Gastrocnemius medialis (tissue), 4 donors: Measurements from ENCODE around the gene PPFIA2. TPM values are rescaled to one million over a fixed set of nuclear protein-coding genes. Genes with fewer than 3 reads are reported as not detected.

Source experiments
- ATAC-seq, 2 donors: fragments of 150-250 bp; one replicate each; pipeline ENCODE4 v1.9.1; 2016
- DNase-seq, 2 donors: peaks; one replicate each; pipeline ENCODE4 v3.0.0-alpha.2; 2019
- H3K27ac ChIP-seq, 4 donors: fragments of 200-600 bp; sonication (generic); 1 replicate in 1 of 4; 2 replicates in 3 of 4; pipeline ENCODE4 v1.5.1; 2016 to 2018; ENCODE audit warnings: mild to moderate bottlenecking in 2 of 4, moderate library complexity in 1 of 4
- H3K27me3 ChIP-seq, 3 donors: fragments of 200-600 bp; sonication (generic) in 2 of 3; 1 replicate in 1 of 3; 2 replicates in 2 of 3; pipeline versions ENCODE4 v1.5.1 to v1.6.0; 2016 to 2019; ENCODE audit warnings: mild to moderate bottlenecking in 1 of 3, moderate library complexity in 1 of 3
- H3K36me3 ChIP-seq, 2 donors: fragments of 200-600 bp; sonication (generic) in 1 of 2; one replicate each; pipeline ENCODE4 v1.5.1; 2017 to 2018
- H3K4me1 ChIP-seq, 2 donors: fragments of 200-600 bp; sonication (generic) in 1 of 2; one replicate each; pipeline ENCODE4 v1.5.1; 2016 to 2017; ENCODE audit warnings: mild to moderate bottlenecking in 2 of 2
- H3K4me3 ChIP-seq, 4 donors: fragments of 200-600 bp; sonication (generic) in 3 of 4; 1 replicate in 1 of 4; 2 replicates in 3 of 4; pipeline ENCODE4 v1.5.1; 2016 to 2019; ENCODE audit warnings: mild to moderate bottlenecking in 2 of 4
- H3K9me3 ChIP-seq, 3 donors: fragments of 200-600 bp; sonication (generic) in 2 of 3; 1 replicate in 1 of 3; 2 replicates in 2 of 3; pipeline ENCODE4 v1.5.1; 2016 to 2019
- CTCF ChIP-seq, 5 experiments: fragments of 450-650 bp in 3 of 5; fragments of 200-600 bp in 2 of 5; sonication (generic) in 2 of 5; IDR thresholded peaks in 4 of 5; conservative IDR thresholded peaks in 1 of 5; 1 replicate in 4 of 5; 2 replicates in 1 of 5; pipeline ENCODE4 v1.5.1; 2016 to 2019; ENCODE audit warnings: antibody characterized with exemption in 5 of 5, mild to moderate bottlenecking in 3 of 5, moderate library complexity in 3 of 5
- POLR2A ChIP-seq, 2 donors: fragments of 450-650 bp; IDR thresholded peaks; one replicate each; pipeline ENCODE4 v1.6.1; 2017; ENCODE audit warnings: antibody characterized with exemption in 2 of 2, mild to moderate bottlenecking in 2 of 2, moderate library complexity in 2 of 2
- in situ Hi-C, 4 donors: fragments of 200-750 bp; cut with MboI; loops; one replicate each; pipeline versions ENCODE4 v1.15.0 to v1.8.0; 2017; ENCODE audit warnings: low sequenced_read_pairs in 4 of 4
- intact Hi-C: fragments of 100-400 bp; cut with DNase I; formaldehyde crosslinking; loops from one replicate; pipeline ENCODE4 v1.15.1; 2023; ENCODE audit warnings: low total_unique reads
- total RNA-seq, 4 donors: library from RNA; depleted of rRNA; stranded (reverse); fragments of >200 nt; gene quantifications; one replicate each; pipeline versions ENCODE4 v1.1.0 to v1.2.3, GENCODE V29; 2016

Gene PPFIA2
- under 1 TPM in 1 of 4 donors, not detected in 3; 0.04 TPM for total RNA-seq

GRCh38 chr12:81759190-81760051, at the start of gene PPFIA2:
Gene PPFIA2, minus strand, starts transcription at chr12:81759350.
- H3K27ac ChIP-seq, result no peak within 1 kb of the TSS
- TF ChIP-seq POLR2A (IDR thresholded peaks at IDR 0.05) (no peak), CTCF (IDR thresholded peaks at IDR 0.05 in 4 of 5, conservative IDR thresholded peaks at IDR 0.05 in 1 of 5) (no peak)
- peaks cover 6 to 19% (median 14%) of the 10 kb centered on the region in 3 donors for H3K27me3 ChIP-seq
- no peaks in the 10 kb centered on the region for H3K9me3 ChIP-seq
- peaks cover 0 to 4% of the 10 kb centered on the region in 2 donors for H3K4me1 ChIP-seq
- DNase-seq (peak in 1 of 2 donors; percentile 11), ATAC-seq (no peak)
- in situ Hi-C loops, result no loop called here
- intact Hi-C loops, result no loop called here
- H3K4me3 ChIP-seq, result peak within 1 kb of the TSS; percentile 28 to 59 (median 48)
- H3K36me3 ChIP-seq, result no peaks in the 10 kb centered on the region

- Histone ChIP-seq H3K27me3 (no peaks in the 10 kb centered on the region), H3K4me1 (no peaks in the 10 kb centered on the region), H3K9me3 (no peaks in the 10 kb centered on the region), H3K4me3 (no peak overlapping the region), H3K36me3 (no peaks in the 10 kb centered on the region), H3K27ac (no peak overlapping the region)
- in situ Hi-C loops (no loop called here), intact Hi-C loops (no loop called here)
- ATAC-seq (no peak), DNase-seq (no peak)
- TF ChIP-seq CTCF (IDR thresholded peaks at IDR 0.05 in 4 of 5, conservative IDR thresholded peaks at IDR 0.05 in 1 of 5) (no peak), POLR2A (IDR thresholded peaks at IDR 0.05) (no peak)
These were observed 41.4 kb upstream of the PPFIA2 start for GRCh38 chr12:81800298-81801148.

- DNase-seq (no peak), ATAC-seq (no peak)
- in situ Hi-C loops, result no loop called here
- Histone ChIP-seq H3K27ac (no peak overlapping the region), H3K27me3 (no peaks in the 10 kb centered on the region), H3K4me1 (no peaks in the 10 kb centered on the region), H3K4me3 (no peak overlapping the region), H3K9me3 (no peaks in the 10 kb centered on the region), H3K36me3 (no peaks in the 10 kb centered on the region)
- TF ChIP-seq POLR2A (IDR thresholded peaks at IDR 0.05) (no peak), CTCF (IDR thresholded peaks at IDR 0.05 in 4 of 5, conservative IDR thresholded peaks at IDR 0.05 in 1 of 5) (no peak)
- intact Hi-C loops, result no loop called here
These were observed 39.1 kb upstream of the PPFIA2 start for GRCh38 chr12:81798294-81798693.

GRCh38 chr12:81797100-81797499, 38.0 kb upstream of the PPFIA2 start:
- intact Hi-C loops (no loop called here), in situ Hi-C loops (no loop called here)
- no peak for ATAC-seq

More at GRCh38 chr12:81797100-81797499, 38.0 kb upstream of the PPFIA2 start:
- Histone ChIP-seq H3K4me1 (no peaks in the 10 kb centered on the region), H3K36me3 (no peaks in the 10 kb centered on the region), H3K27me3 (no peaks in the 10 kb centered on the region), H3K27ac (no peak overlapping the region), H3K4me3 (no peak overlapping the region), H3K9me3 (no peaks in the 10 kb centered on the region)
- TF ChIP-seq POLR2A (IDR thresholded peaks at IDR 0.05) (no peak), CTCF (IDR thresholded peaks at IDR 0.05 in 4 of 5, conservative IDR thresholded peaks at IDR 0.05 in 1 of 5) (no peak)
- no peak for DNase-seq
